HG03064 (cell line): ENCODE data around the gene CLGN.
"Not testable (repeated sequence)": the region's sequence is repeated elsewhere in the genome, so short reads cannot be mapped to it uniquely, and the experiment has no call there.

Experiments
- ATAC-seq: cut with Tn5 transposase; IDR thresholded peaks from one replicate; pipeline ENCODE4 v1.9.1; 2021; ENCODE audit warnings: low read depth; ENCODE audit not compliant: unreplicated experiment

CLGN gene

GRCh38 chr4:140427106-140427918, at the start of gene CLGN:
Gene CLGN (minus strand): TSS chr4:140427648. CDS start chr4:140413078, 14,570 bp downstream.
- peak; percentile 83 for ATAC-seq

GRCh38 chr4:140472156-140472555, 44.7 kb upstream of the CLGN start:
- no peak for ATAC-seq

GRCh38 chr4:140469791-140470733, 42.6 kb upstream of the CLGN start:
- no peak for ATAC-seq

- no peak for ATAC-seq
Observed at GRCh38 chr4:140466146-140466545, 38.7 kb upstream of the CLGN start.

- ATAC-seq: no peak
Observed at GRCh38 chr4:140463614-140464013, 36.2 kb upstream of the CLGN start.

- ATAC-seq: no peak
Observed at GRCh38 chr4:140463182-140463581, 35.7 kb upstream of the CLGN start.

GRCh38 chr4:140450352-140450751, 22.9 kb upstream of the CLGN start:
- no peak for ATAC-seq

- ATAC-seq: no peak
Observed at GRCh38 chr4:140448830-140449229, 21.4 kb upstream of the CLGN start.

- ATAC-seq: no peak
Observed at GRCh38 chr4:140448162-140448561, 20.7 kb upstream of the CLGN start.

- not testable (repeated sequence) for ATAC-seq
Observed at GRCh38 chr4:140444347-140444746, 16.9 kb upstream of the CLGN start.

- ATAC-seq: no peak
Observed at GRCh38 chr4:140439644-140440142, 12.2 kb upstream of the CLGN start.

GRCh38 chr4:140427919-140428471, 547 bp upstream of the CLGN start:
- no peak for ATAC-seq

- peak; percentile 14 for ATAC-seq
Observed at GRCh38 chr4:140426610-140427105, 790 bp downstream of the CLGN start.

- no peak for ATAC-seq
Observed at GRCh38 chr4:140423106-140423505, 4.3 kb downstream of the CLGN start.

GRCh38 chr4:140413130-140413969, 14.1 kb downstream of the CLGN start:
- not testable (repeated sequence) for ATAC-seq

GRCh38 chr4:140408974-140409373, 18.5 kb downstream of the CLGN start:
- ATAC-seq: no peak

- ATAC-seq: no peak
Observed at GRCh38 chr4:140406292-140406691, 21.2 kb downstream of the CLGN start.

- no peak for ATAC-seq
Observed at GRCh38 chr4:140400111-140400510, 27.3 kb downstream of the CLGN start.

- ATAC-seq: no peak
Observed at GRCh38 chr4:140395668-140396067, 31.8 kb downstream of the CLGN start.

- ATAC-seq: no peak
Observed at GRCh38 chr4:140388015-140388414, 39.4 kb downstream of the CLGN start.
